ENCODE data around the gene CD96.

- no peak for TF ChIP-seq CTCF (IDR thresholded peaks at IDR 0.05)
- TF ChIP-seq POLR2A (IDR thresholded peaks at IDR 0.05) = no peak
Measured at GRCh38 chr3:111592143-111592542, 50.1 kb downstream of the CD96 start.

Measured in adrenal gland (tissue), 5 donors.